ENCODE measurements around the gene LRRC2. TPM values are rescaled to one million over a fixed set of nuclear protein-coding genes. Genes with fewer than 3 reads are reported as not detected.

The LRRC2 gene
- total RNA-seq, 4 donors from 2014 or later = 1.1 to 7.7 (median 5.0) TPM

DNA sequence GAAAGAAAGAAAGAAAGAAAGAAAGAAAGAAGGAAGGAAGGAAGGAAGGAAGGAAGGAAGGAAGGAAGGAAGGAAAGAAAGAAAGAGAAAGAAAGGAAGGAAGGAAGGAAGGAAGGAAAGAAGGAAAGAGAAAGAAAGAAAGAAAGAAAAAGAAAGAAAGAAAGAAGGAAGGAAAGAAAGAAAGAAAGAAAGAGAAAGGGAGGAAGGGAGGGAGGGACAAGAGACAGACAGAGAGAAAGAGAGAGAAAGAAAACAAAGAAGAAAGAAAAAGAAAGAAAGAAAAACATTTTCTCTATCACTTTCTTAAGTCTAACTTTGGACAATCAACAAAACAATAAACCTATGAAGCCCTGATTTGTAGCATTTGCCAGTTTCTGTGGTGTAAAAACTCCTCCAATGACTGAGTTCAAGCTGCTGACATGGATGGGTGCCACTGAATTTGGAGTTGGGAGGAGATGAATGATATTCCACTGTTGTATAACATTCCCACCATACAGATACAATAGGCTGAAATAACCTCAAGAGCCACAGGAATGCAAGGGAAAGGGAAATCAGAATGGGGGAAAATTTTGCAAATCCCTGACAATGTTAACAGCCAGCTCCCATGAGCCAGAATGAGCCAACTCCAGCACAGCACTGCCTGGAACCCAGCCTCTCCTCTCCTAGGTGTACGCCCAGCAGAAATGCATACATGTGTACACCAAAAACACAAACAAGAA, 83.3 kb downstream of the LRRC2 start:
- TF ChIP-seq, protein P1, sequence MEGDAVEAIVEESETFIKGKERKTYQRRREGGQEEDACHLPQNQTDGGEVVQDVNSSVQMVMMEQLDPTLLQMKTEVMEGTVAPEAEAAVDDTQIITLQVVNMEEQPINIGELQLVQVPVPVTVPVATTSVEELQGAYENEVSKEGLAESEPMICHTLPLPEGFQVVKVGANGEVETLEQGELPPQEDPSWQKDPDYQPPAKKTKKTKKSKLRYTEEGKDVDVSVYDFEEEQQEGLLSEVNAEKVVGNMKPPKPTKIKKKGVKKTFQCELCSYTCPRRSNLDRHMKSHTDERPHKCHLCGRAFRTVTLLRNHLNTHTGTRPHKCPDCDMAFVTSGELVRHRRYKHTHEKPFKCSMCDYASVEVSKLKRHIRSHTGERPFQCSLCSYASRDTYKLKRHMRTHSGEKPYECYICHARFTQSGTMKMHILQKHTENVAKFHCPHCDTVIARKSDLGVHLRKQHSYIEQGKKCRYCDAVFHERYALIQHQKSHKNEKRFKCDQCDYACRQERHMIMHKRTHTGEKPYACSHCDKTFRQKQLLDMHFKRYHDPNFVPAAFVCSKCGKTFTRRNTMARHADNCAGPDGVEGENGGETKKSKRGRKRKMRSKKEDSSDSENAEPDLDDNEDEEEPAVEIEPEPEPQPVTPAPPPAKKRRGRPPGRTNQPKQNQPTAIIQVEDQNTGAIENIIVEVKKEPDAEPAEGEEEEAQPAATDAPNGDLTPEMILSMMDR (IDR thresholded peaks at IDR 0.05; ENCODE audit: low read depth) = no peak

DNA sequence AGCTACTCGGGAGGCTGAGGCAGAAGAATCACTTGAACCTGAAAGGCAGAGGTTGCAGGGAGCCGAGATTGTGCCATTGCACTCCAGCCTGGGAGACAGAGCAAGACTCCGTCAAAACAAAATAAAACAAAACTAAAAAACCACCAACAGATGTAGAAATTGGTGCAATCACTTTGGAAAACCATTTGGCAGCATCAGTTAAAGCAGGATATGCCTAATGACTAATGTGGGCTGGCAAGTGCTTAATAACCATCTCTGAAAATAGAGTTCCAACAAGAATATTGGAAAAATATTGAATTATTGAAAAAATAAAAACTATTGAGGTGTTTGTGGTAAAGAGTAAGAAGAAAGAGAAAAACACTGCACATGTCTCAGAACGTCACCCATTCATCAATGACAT, 84.5 kb downstream of the LRRC2 start:
- TF ChIP-seq, protein P1 (IDR thresholded peaks at IDR 0.05; ENCODE audit: low read depth) = no peak

- TF ChIP-seq, protein P1 (IDR thresholded peaks at IDR 0.05; ENCODE audit: low read depth) = no peak
Measured at GRCh38 chr3:46480491-46481195, 85.5 kb downstream of the LRRC2 start.

DNA sequence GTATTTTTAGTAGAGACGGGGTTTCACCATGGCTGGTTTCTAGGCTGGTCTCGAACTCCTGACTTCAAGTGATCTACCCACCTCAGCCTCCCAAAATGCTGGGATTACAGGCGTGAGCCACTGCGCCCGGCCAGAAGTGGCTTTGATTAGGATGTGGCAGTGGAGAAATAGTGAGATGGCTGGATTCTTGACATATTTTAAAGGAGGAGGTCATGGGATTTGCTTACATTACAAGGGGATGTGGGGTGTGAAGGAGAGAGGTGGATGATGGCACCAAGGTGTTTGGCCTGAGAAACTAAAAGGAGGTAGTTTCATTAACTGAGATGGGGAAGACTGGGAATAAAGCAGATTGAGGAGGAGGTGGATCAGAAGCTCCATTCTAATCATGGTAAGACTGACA, 86.4 kb downstream of the LRRC2 start:
- TF ChIP-seq, protein P1 (IDR thresholded peaks at IDR 0.05; ENCODE audit: low read depth) = no peak

- TF ChIP-seq, protein P1 (IDR thresholded peaks at IDR 0.05; ENCODE audit: low read depth) = no peak
Measured at GRCh38 chr3:46479021-46479420, 87.1 kb downstream of the LRRC2 start.

GRCh38 chr3:46478341-46478740, 87.8 kb downstream of the LRRC2 start:
- TF ChIP-seq, protein P1 (IDR thresholded peaks at IDR 0.05; ENCODE audit: low read depth) = no peak

DNA sequence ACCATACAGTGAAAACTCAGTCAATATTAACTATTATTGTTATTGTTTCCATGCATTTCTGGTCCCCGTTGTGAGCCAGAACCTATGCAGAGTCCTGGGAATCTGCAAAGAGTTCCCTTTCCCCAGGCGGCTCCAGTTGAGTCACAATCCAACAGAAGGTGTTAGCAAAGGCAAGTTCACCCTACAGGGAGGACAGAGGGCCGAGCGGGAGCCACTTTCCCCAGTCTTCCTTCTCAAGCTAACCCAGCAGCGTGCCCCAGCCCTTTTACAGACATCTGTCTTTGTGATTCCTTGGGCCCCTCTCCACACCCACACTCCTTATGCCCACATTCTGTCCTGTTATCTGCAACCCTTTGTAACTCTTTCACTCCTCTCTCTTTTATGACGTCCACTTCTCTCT, 88.3 kb downstream of the LRRC2 start:
- TF ChIP-seq, protein P1 (IDR thresholded peaks at IDR 0.05; ENCODE audit: low read depth) = no peak
